Retina (tissue), 1 donor: ENCODE measurements around the gene GPX4.
"Not testable (repeated sequence)": the region's sequence is repeated elsewhere in the genome, so short reads cannot be mapped to it uniquely, and the experiment has no call there.

Experiments
- DNase-seq: peaks from one replicate; pipeline ENCODE4 v3.0.0-alpha.2; 2016

GPX4 gene

DNA sequence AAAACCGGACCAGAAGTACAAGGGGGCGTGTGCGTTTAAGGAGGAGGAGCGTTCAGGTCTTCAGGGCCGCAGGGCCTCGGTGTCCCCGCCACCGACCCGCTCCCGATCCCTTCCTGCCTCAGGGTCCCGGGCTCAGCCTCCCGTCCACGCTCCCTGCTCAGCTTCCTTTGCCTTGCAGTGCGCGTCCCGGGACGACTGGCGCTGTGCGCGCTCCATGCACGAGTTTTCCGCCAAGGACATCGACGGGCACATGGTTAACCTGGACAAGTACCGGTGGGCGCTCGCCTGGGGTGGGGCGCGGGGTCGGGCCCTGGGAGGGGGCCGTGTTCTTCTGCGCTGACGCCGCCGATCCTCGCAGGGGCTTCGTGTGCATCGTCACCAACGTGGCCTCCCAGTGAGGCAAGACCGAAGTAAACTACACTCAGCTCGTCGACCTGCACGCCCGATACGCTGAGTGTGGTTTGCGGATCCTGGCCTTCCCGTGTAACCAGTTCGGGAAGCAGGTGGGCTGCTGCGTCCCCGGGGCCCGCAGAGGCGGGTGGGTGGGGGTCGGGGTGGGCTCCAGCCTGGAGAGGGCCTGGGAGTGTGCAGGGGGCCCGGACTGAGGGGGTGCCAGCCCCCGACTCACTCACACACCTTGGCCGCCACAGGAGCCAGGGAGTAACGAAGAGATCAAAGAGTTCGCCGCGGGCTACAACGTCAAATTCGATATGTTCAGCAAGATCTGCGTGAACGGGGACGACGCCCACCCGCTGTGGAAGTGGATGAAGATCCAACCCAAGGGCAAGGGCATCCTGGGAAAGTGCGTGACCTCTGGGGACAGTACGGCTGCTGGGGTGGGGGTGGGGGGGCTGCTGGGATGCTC is 1.4 kb downstream of the GPX4 start:
- peak; percentile 81 for DNase-seq

DNA sequence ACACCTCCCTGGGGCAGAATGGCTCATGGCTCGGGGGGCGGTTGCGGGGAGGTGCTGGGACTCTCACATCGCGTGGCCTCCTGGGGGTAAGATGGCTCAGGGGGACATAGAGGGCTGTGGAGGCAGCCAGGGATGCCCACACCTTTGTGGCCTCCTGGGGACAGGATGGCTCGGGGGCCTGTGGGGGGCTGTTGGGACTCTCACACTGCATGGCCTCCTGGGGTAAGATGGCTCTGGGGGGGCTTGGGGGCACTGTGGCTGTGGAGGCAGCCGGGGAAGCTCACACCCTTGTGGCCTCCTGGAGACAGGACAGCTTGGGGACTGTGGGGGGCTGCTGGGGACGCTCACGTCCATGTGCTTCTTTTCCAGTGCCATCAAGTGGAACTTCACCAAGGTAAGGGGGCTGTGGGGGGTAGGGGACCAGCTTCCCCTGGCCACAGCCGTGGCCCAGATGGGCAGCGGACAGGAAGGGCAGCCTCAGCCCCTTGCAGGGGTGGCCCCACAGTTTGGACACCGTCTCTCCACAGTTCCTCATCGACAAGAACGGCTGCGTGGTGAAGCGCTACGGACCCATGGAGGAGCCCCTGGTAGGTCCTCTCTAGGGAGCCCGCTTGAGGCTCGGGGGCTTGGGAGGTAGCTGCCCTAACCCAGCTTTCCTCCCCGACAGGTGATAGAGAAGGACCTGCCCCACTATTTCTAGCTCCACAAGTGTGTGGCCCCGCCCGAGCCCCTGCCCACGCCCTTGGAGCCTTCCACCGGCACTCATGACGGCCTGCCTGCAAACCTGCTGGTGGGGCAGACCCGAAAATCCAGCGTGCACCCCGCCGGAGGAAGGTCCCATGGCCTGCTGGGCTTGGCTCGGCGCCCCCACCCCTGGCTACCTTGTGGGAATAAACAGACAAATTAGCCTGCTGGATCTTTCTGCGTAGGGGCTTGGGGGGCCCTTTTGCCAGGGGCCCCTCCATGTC is 2.4 kb downstream of the GPX4 start:
- DNase-seq: no peak

DNA sequence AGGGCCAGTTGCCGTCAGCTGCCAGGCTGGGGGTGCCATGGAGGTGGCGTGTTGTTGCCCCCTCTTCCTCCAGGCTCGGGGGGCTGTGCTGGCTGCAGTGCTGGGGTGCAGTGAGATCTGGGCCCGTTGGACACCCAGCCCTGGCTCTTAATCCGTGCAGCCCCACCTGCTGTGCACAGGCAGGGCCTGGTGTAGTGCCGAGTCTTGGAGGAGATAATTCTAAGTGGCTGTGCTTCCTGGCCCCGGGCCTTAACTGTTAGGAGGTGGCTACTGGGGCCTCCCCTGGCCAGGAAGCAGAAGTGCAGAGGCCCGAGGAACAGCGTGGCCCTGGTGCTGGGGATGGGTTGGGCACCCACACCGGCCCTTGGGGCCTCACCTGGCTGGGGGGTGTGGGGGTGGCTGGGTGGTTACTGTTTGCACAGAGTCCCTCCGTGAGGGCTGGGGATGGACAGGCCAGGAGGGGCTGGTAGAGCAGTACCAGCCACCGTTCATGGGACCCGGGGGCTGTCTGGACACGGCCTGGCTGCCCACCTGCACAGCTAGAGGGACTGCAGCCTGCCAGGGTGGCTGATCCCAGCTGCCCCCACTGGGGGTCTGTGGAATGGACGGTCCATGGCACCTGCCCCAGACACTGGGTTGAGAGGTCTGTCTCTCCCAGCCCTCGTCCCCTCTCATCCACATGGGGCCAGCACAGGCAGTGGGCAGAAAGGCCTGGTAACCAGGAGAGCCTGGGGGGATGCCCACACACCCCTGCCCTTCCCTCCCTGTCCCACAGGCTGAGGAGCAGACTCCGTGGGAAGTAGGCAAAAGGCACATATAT is 3.3 kb downstream of the GPX4 start:
- DNase-seq: no peak

DNA sequence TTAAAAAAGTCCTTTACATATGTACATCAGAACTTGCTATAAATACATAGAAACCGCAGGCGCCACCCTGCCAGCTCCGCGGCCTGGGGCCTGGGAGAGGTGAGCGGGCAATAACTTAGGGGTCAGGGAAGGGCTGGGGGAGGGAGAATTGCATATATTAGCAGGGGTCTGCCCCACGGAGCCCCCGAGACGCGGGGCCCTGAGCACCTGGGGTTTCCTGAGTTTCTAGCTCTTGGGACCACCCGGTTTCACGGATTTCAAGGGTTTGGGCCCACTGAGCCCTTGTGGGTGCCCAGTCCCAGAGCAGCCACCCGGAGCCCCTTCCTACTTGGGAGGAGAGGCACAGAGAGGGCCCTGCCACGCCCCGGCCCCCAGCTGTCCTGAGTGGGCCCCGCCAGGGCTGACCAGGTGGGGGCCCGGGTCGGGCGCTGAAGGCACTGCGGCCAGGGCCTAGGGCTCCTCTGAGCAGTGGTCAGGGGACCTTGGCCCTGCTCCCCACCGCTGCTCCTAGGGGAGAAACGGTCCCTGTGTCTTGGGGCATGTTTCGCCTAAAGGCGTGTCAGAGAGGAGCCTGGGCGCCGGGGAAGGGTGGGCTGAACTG is 4.0 kb downstream of the GPX4 start:
- DNase-seq: no peak

DNA sequence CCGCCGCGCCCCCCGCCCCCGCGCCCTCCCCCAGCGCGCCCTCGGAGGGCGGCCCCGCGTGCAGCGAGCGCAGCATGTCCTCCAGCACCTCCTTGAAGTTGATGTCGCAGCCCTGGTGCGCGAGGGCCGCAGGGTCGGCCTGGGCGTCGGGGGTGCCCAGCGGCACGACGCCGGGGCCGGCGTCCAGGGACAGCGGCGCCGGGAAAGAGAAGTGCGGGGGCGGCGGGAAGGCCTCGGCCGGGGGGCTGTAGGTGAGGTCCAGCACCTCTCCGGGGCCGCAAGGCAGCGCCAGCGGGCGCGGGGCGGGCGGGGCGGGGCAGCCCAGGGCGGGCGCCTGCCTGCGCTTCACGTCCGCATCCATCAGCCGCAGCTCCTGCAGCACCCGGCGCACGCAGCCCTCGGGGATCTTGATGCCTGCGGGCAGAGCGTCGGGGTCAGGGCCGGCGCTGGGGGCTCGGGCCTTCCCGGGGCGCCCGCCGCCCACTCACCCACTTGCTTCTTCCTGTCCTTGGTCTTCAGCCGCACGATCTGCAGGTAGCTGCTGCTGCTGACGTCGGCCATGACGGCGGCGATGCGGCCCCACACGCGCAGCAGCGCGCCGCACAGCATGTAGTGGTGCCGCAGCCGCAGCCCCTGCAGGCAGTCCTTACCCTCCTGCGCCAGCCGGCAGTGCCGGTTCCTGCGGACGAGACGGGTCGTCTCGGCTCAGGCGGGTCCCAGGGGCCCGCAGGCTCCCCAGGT is 4.7 kb downstream of the GPX4 start:
- no peak for DNase-seq

DNA sequence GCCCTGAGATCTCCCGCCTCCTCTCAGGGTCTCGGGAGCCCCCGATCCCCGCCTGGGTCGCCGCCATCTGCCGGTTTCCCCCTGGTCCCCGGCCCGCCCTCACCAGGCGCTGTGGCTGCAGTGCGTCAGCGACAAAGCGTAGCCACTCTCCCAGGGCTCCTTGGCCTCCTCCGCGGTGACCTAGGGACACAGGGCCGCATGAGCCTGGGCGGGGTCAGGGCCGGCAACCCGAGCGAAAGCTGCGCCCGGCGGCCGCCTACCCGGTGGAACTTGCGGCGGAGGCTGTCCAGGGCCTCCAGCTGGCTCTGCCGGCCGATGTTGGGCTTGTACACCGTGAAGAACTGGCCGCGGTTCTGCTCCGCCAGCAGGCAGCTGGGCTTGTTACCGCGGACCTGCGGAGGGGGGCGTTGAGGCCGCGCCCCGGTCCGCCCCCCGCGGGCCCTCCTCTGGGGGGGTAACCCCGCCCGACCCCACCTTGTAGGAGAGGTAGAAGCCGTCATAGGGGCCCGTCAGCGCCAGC is 5.3 kb downstream of the GPX4 start:
- DNase-seq: no peak

DNA sequence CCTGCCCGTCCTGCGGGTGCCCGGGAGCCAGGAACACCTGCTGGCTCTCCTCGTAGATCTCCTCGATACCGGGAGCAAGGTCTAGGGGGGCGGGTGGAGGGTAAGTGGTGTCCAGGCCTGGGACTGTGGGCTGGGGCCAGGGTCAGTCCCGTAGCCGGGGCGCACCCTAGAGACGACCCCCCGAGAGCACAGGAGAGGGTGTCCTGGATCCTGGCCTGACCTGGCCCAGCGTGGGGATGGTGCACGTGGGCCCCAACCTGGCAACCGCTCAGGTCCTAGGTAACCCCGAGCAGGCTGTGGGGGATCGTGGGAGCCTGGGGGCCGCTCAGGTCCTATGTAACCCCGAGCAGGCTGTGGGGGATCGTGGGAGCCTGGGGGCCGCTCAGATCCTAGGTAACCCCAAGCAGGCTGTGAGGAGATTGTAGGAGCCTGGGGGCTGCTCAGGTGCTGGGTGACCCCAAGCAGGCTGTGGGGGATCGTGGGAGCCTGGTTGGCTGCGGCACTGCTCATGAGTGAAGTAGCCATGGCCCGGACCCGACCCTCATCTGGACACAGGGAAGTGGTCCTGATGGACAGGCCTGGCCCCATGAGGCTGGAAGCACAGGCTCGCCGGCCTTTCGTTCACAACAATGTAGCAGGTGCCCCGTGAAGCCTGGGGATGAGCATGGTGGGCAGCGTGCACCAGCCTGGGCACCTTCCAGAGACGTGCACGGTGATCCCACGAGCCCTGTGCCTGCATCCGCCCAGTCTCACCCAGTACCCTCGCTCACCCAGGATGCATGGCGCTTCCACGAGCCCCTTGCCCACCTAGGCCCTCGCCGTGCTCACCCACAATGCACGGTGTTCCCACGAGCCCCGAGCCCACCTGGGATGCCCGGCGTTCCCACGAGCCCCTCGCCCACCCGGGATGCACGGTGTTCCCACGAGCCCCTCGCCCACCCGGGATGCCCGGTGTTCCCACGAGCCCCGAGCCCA is 6.2 kb downstream of the GPX4 start:
- no peak for DNase-seq

DNA sequence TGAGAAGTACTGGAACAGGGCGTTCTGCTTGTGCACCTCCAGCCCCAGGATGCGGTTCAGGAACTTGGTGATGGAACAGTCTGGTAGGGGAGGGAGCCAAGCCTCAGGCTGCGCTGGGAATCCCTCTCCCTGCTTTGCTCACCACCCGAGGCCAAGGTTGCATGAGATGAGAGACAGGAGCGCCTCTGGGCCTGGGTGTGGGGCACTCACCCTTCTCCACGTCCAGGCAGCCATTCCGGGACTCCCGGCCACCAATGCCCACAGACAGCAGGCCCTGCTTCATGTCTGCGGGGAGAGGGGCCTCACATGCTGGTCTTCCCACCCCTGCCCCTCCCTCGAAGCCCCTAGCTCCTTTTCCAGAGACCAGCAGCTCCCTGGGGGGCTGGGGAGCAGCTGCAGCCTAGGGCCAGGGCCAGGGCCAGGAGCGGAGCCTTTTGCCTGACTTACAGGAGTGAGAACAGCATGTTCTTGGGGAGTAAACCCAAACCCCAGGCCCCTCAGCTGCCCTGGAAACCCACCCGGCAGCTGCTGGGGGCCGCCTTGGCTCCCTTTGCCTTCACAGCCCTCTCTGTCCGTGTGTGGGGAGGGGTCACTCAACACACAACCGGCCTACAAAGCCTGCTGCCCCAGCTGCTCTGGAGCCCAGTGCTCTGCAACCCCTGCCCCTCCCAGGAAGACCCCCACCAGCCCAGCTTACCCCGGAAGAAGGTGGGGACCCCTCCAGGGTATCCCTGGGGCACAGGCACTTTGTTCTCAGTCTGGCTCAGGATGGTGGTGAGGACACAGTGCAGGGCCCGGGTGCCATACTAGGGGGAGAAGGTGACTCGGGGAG is 7.2 kb downstream of the GPX4 start:
- peak; percentile 51 for DNase-seq

DNA sequence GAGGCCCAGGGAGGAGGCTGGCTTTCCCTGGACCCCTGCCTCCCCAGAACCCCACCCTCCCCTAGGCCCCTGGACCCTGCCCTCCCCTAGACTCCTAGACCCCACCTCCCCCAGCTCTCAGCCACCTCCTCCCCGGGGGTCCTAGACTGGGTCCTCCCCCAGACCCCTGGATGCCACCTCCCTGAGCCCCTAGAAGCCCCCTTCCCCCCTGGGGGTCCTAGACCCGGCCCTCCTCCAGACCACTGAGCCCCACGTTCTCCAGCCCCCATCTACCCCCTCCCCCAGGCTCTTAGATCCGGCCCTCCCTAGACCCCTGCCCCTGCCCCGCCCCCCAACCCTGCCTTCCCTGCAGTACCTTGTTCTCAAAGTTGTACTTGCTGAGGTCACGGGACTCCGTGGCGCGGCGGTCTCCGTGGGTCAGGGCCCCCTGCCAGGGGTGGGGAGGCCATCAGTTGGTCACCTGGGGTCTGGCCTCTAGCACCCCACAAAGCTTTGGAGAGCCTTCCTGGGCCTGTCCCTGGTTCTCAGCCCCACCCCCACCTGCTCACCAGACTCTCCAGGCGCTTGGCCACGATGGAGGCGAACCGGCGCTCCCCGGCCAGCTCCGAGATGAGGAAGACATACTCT is 8.0 kb downstream of the GPX4 start:
- no peak for DNase-seq

DNA sequence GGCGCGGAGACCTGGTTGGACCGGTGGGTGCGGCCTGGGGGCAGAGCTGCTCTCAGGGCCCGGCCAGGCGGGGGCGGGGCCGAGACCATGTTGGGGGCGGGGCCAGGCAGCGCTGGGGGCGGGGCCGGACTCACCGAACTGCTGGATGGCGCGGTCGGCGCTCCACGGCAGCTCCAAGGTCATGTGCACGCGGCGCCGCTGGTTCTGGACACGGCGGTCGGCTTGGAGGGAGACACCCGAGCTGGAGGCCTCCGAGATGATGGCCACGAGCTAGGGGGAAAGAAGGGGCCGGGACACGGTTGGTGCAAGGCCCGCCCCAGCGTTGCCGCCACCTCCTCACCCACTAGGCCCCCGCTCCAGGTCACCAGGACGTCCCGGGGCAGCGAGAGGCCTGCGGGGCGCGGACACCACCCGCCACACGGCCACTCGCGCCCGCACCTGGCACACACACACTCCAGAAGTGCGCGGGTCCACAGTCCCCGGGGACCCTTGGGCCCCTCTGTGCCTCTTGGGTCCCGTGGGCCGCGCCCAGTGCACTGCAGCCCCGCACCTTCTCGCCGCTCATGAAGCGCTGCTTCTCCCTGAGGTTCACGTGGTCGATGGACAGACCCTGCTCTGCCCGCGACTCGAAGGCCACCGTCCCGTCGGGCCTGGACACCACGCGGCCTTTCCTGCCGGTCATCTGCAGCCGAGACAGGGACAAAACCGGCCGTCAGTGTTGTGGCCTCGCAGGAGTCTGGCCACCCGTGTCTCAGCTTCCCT is 8.7 kb downstream of the GPX4 start:
- DNase-seq: no peak

DNA sequence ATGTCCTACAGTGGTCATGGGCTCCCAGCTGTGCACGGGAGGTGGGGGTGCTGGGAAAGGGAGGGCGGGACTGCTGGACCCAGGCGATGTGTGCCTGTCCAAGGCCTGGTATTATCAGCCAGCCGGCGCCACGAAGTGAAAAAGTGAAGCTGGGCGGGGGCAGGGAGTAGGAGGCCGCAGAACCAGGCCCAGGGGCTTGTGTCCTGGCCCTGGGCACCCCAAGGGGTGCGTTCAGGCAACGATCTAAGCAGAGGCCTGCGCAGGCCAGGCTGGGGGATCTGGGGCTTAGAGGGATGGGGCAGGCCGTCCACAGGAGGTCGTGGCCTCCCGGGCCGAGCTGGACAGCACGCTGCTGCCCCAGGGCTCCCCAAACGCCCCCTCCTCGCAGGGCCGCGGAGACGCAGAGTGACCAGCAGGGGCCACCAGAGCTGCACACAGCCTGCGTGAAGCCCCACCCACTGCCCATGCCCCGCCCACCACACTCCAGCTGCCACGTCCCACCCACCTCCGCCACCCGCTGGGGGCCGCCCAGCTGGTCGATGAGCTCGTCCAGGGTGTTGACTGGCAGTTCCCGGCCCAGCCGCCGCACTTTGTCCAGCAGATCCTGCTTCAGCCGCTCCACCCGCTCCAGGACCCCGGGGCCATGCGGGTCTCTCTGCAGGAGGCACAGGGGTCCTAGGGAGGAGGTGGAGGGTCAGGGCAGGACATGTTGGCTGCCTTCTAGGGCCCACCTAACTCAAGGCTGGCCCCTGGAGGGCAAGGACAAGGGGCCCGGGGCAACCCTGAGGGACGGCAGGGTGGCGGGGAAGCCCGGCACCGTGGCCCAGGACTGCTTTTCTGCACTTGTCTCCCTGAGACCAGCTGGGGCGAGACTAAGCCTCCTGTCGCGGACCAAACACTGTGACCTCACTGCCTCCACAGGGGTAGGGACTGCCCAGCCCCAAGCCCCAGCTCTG is 9.5 kb downstream of the GPX4 start:
- peak; percentile 91 for DNase-seq

DNA sequence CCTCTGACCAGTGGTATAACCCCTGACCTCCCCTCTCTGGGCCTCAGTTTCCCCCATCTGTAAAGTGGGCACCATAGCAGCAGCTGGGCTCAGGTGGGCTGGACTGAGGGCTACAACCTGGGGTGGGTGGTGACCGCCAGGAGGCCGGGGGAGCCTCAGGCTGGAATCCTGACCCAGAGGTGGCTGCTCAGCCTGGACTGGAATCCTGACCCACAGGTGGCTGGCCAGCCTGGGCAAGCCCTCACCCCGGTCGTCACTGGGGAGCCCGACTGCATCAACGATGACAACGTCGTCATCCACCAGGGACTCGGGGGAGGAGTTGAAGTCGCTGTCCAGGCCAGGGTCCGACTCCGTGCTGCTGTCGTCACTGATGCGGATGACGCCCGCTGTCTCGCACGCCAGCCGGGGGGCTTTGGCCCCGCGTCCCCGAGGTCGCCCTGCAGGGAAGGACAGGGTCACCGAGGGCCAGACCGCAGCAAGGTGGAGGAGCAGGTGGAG is 10.2 kb downstream of the GPX4 start:
- no peak for DNase-seq

DNA sequence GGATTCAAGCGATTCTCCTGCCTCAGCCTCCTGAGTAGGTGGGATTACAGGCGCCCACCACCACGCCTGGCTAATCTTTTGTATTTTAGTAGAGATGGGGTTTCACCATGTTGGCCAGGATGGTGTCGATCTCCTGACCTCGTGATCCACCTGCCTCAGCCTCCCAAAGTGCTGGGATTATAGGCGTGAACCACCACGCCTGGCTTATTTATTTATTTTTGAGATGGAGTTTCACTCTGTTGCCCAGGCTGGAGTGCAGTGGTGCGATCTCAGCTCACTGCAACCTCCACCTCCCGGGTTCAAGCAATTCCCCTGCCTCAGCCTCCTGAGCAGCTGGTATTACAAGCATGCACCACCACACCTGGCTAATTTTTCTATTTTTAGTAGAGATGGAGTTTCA is 10.9 kb downstream of the GPX4 start:
- not testable (repeated sequence) for DNase-seq

DNA sequence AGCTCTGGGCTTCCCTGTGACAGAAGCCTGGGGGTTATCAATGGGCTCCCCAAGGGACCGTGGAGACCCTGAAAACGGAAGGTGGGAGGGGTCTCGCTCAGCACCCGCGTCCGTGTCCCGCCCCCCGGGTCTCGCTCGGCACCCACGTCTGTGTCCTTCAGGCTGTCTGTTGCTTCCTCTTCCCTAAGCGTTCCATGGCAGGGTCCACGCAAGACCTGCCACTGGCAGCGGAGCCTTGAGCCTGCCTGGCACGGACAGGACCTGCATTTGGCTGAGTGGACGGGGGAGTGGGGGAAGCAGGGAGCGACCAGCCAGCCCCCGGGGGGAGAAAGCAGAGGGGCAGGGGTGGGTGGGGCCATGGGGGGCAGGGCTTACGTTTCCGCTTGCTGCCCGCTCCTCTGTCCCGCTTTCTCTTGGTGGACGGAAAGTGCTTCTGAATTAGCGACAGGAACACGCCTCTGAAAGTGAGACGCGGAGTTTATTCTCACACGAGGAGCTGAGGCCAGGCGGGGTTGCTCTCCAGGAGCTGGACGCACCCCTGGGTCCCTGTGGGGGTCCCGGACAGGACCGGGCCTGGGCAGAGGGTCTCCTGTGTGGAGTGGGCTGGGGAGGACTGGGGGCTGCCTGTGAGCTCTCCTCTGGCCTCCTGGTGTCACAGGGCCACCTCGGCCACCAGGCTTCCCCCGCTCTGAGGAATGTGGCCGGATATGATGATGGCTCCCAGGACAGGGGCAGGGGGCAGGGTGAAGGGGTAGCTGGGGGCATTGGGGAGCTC is 12.0 kb downstream of the GPX4 start:
- no peak for DNase-seq

DNA sequence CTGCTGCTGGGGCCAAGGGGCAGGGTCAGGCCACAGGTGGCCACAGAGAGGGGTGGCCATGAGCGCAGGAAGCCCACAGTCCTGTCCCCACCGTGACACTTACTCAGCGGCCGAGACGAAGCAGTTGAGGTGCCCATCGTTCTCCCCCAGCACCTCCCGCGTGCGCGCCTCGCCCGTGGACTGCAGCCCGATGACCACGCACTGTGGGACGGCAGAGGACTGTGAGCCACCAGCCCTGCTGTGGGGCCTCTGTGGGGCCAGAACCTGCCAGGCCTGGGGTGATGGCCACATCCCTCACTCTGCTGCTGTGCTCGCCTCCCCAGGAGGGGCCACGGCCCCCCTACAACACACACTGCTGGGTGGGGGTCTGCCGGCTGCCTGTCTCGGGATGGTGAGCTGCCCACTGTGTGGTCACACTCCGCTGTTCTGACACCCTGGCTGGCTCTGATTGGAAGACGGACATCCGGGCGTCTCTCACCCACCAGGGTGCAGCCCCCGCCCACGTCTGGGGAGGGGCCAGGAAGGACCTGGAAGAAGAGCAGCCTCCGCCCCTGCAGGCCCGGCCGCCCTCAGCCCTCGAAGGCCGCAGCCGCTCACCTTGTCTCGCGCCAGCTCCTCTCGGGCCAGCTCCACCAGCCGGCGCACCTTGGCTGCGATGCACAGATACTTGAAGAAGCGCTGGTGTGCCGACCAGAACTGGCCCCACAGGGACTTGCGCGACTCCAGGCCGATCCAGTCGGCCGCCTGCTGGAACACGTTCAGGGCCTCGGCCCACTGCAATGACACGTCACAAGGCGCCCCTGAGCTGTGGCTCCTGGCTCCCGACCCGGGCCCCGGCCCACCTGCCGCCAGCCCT is 13.2 kb downstream of the GPX4 start:
- no peak for DNase-seq
